NCI-H69 (cell line): ENCODE measurements around the gene ANKRD40.
"Not testable (repeated sequence)": the region's sequence is repeated elsewhere in the genome, so short reads cannot be mapped to it uniquely, and the experiment has no call there.

ENCODE experiments used
- DNase-seq: peaks from one replicate; lab custom pipeline; 2025; lab: John Stamatoyannopoulos, UW

Gene ANKRD40

DNA sequence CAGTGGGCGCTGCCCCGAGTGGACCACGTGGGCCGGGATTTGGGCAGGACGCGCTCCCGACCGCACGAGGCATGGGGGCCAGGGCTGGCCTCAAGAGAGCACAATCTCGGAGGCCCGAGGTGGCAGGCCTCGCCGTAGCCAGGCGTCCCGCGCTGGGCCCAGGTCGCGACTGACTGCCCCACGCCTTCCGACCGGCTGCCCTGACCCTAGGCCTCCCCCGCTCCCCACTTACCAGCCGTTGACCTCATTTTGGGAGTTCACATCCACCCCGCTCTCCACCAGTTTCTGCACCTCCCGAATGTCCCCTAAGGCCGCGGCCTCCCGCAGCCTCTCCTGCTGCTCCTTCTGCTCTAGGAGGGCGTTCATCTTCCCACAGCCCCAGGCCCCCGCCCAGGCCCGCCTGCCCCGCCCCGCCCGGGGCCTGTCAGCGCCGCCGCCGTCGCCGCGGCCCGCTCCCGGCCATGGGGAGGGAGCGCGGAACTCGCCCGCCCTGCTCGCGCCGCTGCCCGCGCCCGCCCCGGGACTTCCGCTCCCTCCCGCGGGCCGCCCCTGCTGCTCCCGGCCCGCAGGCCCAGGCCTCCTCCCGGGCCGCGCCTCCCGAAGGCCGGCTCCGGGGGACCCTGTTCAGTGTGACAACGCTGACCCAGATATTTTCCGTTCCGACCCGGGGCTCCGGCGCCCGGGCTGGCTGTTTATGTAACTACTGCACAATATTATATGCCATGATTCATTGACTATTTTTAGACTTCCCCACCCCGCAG lies at the start of gene ANKRD40:
TSS of gene ANKRD40 (minus strand) at position 626 of the 761 bp plus-strand sequence. CDS start at position 366, 260 bp downstream.
- DNase-seq: peak; percentile 94

- no peak for DNase-seq
These were observed 46.8 kb upstream of the ANKRD40 start for GRCh38 chr17:50754521-50754920.

DNA sequence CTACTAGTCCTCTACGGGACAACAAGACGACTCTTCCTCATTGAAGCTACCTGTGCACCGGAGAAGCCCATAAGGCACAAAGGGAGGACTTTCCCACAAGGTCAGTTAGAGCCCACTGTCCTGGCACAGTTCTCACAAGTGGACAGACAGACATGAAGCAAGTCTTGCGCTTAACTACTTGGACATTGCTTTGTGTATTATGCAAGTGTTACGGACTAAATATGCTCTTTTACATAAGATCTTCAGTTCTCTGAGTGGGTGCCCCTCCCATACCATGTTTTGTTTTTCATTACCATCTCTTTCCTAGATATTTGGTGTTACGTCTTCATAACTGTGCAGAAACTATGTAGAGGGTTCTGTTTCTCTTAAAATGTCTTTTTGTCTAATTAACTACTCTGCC lies 41.5 kb upstream of the ANKRD40 start:
- DNase-seq: no peak

DNA sequence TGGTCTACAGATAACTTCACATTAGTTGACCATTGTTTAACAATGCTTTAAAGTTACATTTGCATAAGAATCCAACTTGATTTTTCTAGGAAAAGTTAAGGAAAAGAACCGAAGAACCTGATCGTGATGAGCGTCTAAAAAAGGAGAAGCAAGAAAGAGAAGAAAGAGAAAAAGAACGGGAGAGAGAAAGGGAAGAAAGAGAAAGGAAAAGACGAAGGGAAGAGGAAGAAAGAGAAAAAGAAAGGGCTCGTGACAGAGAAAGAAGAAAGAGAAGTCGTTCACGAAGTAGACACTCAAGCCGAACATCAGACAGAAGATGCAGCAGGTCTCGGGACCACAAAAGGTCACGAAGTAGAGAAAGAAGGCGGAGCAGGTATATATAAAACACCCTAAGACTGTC lies 37.9 kb upstream of the ANKRD40 start:
- no peak for DNase-seq

GRCh38 chr17:50739098-50739497 lies 31.4 kb upstream of the ANKRD40 start:
- DNase-seq: no peak

DNA sequence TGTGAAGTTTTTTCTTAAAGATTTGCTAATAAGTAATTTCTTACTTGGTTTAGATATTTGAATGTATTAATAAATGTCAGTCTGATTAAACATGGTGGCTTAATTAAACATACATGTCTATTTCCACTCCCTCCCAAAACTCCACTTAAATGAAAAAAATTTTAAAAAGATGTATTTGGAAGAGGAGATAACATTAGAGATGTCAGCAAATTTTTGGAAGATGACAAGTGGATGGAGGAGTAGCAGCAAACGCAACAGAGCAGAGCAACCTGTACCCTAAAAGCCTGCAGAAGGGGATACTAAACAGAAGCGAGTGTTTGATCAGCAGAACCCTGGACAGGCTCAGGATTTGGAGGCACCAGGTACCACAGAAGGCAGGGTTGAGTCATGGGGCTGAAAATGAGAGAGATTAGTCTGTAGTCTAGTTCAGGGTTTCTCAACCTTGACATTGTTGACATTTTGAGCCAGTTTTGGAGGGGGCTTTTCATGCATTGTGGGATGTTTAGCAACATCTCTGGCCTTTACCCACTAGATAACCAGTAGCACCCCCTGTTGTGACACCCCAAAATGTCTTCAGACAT lies 29.5 kb upstream of the ANKRD40 start:
- no peak for DNase-seq

- DNase-seq: no peak
These were observed 27.6 kb upstream of the ANKRD40 start for GRCh38 chr17:50735287-50735686.

DNA sequence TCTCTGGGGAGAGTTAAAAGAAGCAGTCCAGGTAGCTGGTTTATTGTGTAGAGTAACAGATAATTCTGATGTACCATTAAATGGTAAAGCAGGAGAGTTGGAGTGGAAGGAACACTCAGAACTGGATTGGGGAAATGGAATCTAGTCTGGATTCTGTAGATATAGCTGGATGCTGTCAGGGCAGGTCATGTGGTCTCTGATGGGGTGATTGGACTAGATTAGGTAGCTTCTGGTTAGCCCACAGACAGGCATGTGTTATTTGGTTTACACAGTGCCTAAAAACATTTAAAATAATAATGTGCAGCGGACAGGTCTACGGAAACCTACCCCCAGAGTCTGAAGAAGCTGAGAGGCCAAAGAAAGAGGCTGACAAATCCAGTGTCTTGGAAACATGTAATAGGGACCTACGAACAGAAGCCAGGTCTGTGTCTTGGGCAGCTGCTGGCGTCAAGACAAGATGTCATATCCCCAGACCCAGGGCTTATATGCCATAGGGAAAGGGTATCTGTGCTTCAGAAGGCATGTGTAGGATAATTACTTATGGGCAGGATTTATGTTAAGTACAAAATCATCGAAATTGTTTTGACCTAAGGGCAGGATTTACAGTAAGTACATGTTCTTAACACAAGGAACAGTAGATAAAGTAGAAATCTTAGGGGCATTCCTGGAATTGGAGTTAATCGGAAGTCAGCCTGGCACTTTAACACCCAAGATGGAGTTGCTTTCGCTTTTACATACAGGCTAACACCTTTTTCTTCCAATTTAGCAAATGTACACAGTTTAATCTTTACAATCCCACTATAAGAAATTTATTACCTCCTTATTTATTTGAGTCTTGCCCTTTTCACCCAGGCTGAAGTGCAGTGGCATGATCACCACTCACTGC lies 24.1 kb upstream of the ANKRD40 start:
- no peak for DNase-seq

GRCh38 chr17:50728881-50729765 lies 21.4 kb upstream of the ANKRD40 start:
- DNase-seq: no peak

DNA sequence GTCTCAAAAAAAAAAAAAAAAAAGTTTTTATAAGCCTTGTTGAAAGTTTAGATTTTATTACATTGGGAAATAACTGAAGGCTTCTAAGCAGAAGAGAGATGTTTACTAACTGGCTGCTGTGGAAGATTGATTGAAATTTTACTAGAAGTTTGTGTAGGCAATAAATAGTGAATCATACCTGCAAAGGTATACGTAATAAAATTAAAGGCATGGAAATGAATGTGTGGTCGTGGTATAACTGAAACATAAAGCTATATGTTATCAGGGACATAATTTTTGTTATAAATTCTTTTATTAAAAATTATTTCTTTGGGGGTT lies 20.4 kb upstream of the ANKRD40 start:
- no peak for DNase-seq

- DNase-seq: no peak
These were observed 18.3 kb upstream of the ANKRD40 start for GRCh38 chr17:50725769-50726655.

GRCh38 chr17:50724622-50725021 lies 16.9 kb upstream of the ANKRD40 start:
- DNase-seq: not testable (repeated sequence)

DNA sequence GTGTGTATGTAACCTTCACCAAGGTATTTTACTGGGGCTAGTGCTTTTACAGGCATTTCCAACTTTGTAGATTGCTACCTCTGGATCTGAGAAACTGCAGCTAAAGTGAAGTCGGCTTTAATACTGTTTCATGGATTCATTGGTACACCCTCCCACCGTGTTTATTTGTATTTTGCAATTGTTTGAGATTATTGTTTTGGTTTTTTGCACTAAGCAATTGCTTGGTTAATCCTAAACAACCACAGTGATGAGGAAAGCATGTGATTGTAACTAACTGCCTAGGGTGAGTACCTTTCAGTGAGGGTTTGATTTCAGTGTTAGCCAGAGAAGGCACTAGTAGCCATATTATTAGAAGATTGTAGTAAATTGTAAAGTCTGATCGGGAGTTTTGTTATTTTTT lies 15.0 kb upstream of the ANKRD40 start:
- DNase-seq: no peak

- DNase-seq: peak; percentile 43
These were observed 13.7 kb upstream of the ANKRD40 start for GRCh38 chr17:50721194-50722010.

- DNase-seq: peak; percentile 84
These were observed 12.4 kb upstream of the ANKRD40 start for GRCh38 chr17:50719924-50720794.

DNA sequence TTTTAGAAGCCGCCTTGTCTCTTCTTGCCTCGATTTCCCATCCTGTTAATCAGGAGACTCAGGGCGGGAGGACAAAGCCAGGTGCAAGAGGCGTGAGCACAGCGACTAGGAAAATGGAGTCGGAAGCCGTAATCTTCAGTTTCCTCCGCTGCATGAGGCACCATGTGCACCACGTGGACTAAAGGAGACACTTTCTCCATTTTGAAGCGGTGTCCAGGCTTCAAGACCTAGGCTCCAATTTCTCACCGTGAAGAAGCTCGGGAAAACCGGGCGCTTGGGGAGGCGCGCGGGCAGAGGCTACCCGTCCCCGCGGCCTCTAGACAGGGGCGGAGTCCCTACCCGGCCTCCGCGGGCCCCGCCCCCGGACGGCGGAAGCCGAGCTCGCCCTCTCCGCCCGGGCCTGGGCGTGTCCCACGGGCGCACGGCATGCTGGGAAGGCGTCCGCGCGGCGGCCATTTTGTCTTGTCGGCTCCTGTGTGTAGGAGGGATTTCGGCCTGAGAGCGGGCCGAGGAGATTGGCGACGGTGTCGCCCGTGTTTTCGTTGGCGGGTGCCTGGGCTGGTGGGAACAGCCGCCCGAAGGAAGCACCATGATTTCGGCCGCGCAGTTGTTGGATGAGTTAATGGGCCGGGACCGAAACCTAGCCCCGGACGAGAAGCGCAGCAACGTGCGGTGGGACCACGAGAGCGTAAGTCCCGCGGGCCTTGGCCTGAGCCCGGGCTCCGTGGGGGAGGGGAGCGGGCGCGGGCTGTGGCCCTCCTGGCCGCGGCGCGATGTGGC lies 11.6 kb upstream of the ANKRD40 start, which contains the start of gene LUC7L3:
TSS of gene LUC7L3 (plus strand) at position 460 of the 780 bp plus-strand sequence. CDS start at position 590, 130 bp downstream.
- peak; percentile 98 for DNase-seq

DNA sequence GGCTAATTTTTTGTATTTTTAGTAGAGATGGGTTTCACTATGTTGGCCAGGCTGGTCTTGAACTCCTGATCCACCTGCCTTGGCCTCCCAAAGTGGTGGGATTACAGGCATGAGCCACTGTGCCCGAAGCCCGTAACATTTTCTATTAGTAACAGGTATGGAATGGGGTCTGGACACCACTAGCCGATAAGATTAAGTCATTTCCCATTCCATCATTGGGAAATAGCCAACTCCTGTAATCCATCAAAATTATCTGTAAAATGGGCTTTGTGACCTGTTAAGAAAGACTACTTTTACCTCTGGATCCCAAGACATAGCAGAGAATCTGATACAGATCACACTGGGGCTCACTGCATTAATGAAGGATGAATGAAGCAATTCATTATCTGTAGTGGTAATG lies 7.8 kb upstream of the ANKRD40 start:
- no peak for DNase-seq

DNA sequence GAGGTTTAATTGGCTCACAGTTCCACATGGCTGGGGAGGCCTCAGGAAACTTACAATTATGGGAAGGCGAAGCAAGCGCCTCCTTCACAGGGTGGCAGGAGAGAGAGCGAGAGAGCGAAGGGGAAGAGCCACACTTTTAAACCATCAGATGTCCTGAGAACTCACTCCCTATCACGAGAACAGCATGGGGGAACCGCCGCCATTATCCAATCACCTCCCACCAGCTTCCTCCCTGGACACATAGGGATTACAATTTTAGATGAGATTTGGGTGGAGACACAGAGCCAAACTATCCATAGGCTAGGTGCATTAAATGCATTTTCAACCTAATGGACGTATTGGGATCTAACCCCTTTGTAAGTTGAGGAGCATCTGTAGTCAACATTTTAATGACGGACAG lies 4.9 kb upstream of the ANKRD40 start:
- DNase-seq: no peak
